22Rv1 (cell line): Measurements from ENCODE around the gene MRPL3.
"Not testable (repeated sequence)": the region's sequence is repeated elsewhere in the genome, so short reads cannot be mapped to it uniquely, and the experiment has no call there.

ENCODE experiments used
- H3K27ac ChIP-seq: fragments of 450-650 bp; 2 replicates; pipeline ENCODE4 v1.5.1; 2017
- CTCF ChIP-seq: fragments of 450-650 bp; IDR thresholded peaks from 2 replicates; pipeline ENCODE4 v1.5.1; 2017; ENCODE audit warnings: mild to moderate bottlenecking
- ZFX ChIP-seq: fragments of 450-650 bp; IDR thresholded peaks from 2 replicates; pipeline ENCODE4 v1.6.1; 2017; ENCODE audit warnings: antibody characterized with exemption, borderline replicate concordance

Gene MRPL3

GRCh38 chr3:131501949-131502348, 822 bp downstream of the MRPL3 start:
- TF ChIP-seq ZFX (no peak), CTCF (no peak)
- H3K27ac ChIP-seq = peak overlapping the region; percentile 68

GRCh38 chr3:131494706-131495105, 8.1 kb downstream of the MRPL3 start:
- TF ChIP-seq CTCF (no peak), ZFX (no peak)
- no peak overlapping the region for H3K27ac ChIP-seq

- TF ChIP-seq CTCF = no peak
- no peak for TF ChIP-seq ZFX
- no peak overlapping the region for H3K27ac ChIP-seq
Observed at GRCh38 chr3:131491775-131492174, 11.0 kb downstream of the MRPL3 start.

- no peak overlapping the region for H3K27ac ChIP-seq
Observed at GRCh38 chr3:131491084-131491483, 11.7 kb downstream of the MRPL3 start.

GRCh38 chr3:131486545-131486944, 16.2 kb downstream of the MRPL3 start:
- not testable (repeated sequence) for H3K27ac ChIP-seq

More at GRCh38 chr3:131491084-131491483, 11.7 kb downstream of the MRPL3 start:
- TF ChIP-seq ZFX (no peak), CTCF (no peak)

GRCh38 chr3:131485119-131485518, 17.7 kb downstream of the MRPL3 start:
- H3K27ac ChIP-seq = no peak overlapping the region
- TF ChIP-seq ZFX = no peak
- TF ChIP-seq CTCF = no peak

- no peak overlapping the region for H3K27ac ChIP-seq
- TF ChIP-seq ZFX (no peak), CTCF (no peak)
Observed at GRCh38 chr3:131484496-131485111, 18.2 kb downstream of the MRPL3 start.

- no peak overlapping the region for H3K27ac ChIP-seq
- TF ChIP-seq CTCF = no peak
Observed at GRCh38 chr3:131480116-131480515, 22.7 kb downstream of the MRPL3 start.
